ENCODE measurements around the gene C1QTNF6.
"Not testable (repeated sequence)": the region's sequence is repeated elsewhere in the genome, so short reads cannot be mapped to it uniquely, and the experiment has no call there.

C1QTNF6 gene

DNA sequence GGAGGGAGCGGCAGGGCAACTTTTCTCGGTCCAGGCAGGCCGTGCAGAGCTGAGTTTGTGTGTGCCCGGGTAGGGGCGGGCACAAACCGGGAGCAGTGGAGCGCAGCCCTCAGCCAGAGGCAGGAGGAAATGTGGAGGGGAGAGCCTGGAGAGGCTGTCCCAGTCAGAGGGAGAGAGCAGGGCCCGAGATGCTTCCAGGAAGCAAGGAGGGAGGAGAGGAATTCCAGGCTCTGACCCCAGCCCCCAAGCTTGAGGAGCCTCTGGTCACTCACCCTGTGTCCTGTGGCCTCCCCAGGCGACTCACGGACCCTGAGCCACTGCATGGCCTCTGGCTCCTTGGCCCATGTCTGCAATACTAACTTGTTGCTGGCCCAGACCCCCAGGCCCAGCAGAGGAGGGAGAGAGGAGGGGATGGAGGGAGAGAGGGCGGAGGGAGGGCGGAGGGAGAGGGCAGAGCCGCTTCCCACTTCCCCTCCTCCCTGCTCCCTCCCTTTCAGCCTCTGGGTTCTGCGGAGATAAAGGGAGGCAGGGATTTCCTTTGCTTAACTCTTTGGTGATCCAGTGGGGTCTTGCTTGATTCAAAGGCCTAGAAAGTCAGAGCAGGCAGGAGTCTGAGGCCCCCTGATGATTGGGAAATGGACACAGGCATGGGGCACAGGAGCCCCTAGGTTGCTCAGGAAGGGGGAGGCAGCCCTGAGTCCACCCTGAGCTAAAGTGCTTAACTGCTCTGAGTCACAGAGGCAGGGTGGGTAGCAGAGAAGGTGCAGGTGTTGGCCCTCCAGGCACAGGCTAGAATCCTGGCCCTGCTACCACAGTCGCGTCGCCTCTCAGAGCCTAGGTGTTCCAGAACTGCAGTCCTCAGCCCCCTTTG is at the start of gene C1QTNF6:
TSS of gene C1QTNF6 (minus strand) at position 357 of the 871 bp plus-strand sequence. CDS start at position 323, 34 bp downstream.
- no peak for DNase-seq

- peak; percentile 85 to 90 for DNase-seq
Observed at GRCh38 chr22:37235897-37236607, 48.0 kb upstream of the C1QTNF6 start.

DNA sequence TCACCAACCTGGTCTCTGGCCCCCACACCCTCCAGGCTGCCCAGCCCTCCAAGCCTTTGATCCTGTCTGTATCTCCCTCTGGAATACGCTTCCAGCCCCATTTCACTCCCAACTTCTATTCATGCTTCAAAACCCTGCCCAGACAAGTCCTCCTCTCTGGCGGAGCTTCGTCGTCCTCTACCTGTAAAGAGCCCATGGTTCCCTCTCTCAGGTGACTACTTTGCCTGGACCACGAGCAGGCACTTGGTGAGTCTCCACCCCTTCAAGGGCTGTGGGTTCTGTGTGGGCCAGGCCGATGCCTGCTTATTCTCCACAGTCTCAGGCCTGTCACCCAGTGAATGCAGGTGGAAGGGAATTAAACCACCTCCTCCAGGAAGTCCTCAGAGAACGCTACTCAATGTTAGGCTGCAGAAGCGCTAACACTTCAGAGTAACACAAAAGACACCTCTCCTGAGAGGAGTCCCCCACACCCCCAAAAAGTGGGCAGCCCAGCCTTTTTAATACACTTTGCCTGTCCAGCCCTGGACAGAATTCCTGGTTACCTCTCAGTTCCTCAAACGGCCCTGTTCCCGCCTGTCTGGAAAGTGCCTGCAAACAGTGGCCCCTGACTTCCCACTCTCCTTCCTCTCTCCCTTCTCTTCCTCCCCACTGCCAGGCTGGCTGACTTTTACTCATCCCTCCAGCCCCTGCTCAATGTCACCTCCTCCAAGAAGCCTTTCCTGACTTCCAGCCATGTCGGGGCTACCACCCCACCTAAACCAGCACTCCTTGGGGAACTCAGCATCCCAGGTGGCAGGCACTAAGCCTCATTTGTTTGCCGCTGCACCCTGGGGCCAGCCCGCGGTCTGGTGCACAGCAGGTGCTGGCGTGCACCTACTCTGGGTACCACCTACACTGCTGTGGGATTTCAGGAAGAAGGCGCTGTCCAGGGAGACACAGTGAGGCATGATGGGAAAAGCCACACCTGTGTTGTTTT is 47.0 kb upstream of the C1QTNF6 start:
- no peak for DNase-seq

DNA sequence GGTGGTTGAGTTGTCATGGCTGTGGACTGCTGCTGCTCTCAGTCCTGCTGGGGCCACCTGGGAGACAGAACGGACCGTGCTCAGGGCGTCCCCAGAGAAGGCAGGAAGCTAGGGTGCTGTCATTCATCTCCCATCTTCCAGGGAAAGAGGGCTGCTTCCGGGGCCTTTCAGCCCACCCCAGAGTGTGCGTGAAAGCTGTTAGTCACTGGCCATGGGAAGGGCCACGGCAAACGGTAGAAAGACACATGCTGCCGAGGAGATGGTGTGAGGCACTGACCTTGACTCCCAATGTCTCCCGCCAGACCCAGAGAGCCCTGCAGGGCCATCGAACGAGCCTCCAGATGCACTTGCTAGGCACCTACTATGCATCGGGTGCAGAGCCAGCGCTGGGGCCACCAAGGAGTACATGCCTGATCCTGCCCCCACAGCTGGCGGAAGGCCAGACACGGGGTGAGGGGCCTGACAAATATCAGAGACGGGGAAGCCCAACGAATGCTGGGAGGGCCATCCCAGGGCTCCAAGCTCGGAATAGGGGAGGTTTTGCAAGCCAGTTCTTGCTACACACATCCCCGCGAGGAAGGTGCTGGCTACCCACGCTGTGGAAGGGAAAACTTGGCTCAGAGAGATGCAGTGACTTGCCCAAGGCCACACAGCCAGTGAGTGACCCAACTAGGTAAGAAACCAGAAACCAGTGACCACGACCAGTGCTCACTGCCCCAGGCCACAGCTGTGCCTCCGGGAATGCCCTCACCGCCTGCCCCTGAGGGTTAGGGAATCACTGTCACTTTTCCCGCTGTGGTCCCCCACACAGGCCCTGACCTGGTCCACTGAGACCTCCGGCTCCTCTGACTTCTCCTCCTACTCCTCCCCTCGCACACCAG is 45.9 kb upstream of the C1QTNF6 start:
- peak; percentile 39 to 77 for DNase-seq

GRCh38 chr22:37233371-37233750 is 45.3 kb upstream of the C1QTNF6 start:
- DNase-seq, result not testable (repeated sequence)

GRCh38 chr22:37232140-37232998 is 44.3 kb upstream of the C1QTNF6 start:
- no peak for DNase-seq

DNA sequence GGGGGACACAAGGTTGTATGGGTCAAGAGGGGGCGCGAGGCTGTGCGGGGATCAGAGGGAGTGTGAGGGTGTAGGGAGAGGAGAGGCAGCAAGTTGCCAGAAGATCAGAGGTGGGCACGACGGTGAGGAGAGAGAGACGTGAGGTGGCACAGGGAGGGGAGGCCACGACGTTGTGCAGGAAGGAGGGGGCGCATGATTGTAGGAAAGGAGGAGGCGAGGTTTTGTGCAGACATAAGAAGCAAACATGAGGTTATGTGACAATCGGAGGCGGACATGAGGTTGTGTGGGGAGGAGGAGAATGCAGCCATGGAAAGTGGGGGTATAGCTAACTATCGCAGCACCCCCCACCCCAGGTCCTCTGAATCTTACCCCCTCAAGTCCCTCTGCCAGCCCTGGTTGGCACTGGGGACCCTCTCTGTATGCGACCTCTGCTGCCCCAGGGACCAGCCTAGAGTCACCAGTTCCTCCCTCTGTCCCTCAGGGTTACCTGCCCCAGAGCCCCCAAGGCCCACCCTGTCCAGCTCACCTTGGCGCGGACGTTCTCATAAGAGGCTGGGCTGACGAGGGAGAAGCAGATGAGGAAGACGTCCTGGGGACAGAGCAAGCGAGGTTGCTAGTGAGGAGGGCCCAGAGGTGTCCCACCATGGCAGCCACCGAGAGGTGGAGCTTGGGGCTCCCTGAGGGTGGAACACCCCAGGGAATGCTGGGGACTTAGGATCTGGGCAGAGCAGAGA is 43.5 kb upstream of the C1QTNF6 start:
- no peak for DNase-seq

DNA sequence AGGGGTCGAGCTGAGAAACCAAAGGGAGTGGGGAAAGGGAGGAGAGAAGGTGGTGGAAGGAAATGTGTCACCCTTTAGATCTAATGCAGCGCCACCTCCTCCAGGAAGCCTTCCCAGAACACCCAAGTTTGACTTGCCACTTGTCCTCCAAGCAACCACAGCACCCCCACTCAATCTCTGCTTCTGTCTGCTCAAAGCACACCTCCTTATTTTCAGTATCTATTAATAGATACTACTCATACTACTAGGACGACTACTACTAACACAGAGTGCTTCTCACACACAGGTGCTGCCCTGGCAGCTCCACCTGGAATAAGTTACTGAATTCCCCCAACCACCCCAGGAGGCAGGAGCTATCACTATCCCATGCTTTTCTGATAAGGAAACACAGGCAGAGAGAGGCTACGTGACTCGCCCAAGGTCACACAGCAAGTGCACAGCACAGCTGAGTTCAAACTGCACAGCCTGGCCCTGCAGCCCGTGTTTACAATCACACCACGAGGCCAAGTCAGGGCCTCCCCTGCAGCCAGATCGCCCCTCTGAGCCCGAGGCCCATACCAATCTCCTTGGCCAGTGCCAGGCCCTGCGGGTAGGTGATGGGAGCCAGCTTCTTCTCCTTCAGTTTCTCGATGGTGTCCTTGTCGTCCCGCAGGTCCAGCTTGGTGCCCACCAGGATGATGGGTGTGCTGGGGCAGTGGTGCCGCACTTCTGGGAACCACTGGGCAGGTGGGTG is 42.8 kb upstream of the C1QTNF6 start:
- no peak for DNase-seq

DNA sequence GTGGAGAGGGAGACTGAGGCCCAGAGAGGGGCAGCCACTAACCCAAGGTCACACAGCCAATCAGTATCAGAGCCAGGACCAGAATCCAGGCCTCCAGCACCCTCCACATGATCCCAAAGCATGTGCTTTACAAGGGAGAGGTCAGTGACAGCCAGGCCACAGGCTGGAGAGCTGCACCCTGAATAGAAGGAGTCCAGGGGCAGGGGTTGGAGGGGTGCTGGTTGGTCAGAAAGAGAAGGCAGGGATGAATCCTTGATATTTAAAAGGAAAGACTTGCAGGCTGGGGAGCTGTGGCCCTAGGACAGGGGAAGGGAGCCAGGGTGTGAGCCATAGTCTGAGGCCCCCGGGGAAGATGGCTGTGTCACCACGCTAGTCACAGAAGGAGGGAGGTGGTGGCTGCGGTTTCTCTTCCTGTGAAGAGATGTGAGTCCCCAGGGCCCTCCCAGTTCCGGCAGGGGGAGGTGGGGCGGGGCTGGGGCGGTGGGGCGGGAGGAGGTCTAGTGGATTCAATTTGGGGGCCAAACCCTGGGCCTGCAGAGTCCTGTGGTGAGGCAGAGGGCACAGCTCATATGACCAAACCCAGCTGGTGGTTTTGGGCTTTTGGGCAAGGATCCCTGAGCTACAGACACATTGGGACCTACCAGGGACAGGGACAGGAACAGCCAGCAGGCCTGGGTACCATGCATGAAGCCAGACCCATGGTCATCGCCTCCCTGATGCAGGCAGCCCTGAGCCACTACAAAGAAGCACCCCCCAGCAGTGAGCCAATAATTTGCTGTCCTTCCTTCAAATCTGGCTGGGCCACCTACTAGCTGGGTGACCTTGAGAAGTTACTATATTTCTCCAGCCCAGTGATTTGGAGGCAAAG is 42.0 kb upstream of the C1QTNF6 start:
- DNase-seq, result peak; percentile 74

GRCh38 chr22:37229012-37229804 is 41.2 kb upstream of the C1QTNF6 start:
- no peak for DNase-seq

DNA sequence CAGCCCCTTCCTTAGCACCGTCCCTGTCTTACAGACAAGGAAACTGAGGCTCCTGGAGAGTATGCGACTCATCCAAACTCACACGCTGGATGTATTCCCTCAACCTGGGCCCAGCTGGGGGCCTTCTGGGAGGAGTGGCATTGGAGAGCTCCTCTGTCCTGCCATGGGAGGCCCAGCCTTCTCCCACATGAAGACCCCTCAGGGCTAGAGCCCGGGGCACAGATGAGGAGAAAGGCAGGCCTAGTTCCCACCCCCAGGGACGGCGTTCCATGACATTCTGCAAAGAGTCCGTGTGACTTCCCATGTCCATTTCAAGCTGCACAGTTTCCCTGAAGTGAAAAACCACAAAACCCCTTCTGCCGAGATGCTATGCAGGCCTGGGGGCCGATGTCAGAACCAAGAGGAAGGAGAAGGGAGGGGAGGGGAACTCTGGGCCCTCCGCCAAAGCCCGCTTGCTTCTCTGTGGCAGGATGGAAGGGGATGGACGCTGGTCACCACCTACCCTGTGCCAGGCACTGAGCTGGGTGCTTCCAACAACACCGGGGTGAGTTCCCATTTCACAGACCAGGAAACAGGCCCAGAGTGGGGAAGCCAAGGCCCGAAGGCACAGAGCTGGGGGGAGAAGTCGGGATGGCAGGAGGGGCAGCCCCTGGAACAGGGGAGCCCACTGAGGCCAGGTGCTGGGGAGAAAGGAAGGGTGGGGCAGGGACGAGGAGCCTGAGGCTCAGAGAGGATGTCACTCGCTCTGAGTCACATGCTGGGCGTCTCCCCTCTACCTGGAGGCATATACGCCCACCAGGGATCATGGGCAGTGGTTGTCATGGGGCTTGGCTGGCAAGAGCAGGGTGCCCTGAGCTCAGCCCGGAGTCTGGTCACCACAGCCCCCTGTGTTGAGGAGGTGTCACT is 40.3 kb upstream of the C1QTNF6 start:
- DNase-seq, result no peak

- DNase-seq, result no peak
Observed at GRCh38 chr22:37226514-37226913, 38.5 kb upstream of the C1QTNF6 start.

GRCh38 chr22:37226087-37226486 is 38.0 kb upstream of the C1QTNF6 start:
- DNase-seq, result no peak

GRCh38 chr22:37225481-37225880 is 37.4 kb upstream of the C1QTNF6 start:
- DNase-seq, result no peak

DNA sequence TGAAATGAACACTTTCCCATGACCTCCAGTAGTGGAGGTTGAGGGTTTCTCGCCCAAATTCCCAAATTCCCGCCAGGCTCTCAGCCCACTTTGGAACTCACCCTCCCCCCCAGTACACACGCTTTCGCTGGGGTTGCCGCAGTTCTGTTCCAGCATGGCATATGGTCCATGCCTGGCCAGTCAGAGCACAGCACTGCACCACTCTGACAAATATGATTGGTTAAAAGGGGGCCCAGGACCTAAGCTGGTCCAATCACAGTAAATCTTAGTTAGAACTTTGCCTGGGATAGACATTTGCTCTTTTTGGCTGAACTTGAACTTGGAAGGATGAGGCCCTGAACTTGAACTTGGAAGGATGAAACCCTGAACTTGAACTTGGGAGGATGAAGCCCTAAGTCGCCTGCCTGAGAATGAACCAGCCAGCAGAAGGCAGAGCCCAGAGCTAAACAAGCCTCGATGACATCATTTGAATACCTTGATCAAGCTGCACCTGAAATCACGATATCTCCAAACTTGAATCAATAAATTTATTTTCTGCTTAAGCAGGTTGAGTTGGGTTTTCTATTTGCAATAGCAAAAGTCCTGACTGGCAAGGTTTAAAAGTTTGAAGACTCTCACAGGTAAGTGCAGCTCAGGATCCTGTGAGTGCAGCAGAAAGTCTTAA is 36.8 kb upstream of the C1QTNF6 start:
- DNase-seq, result no peak
